ENCODE data around the gene VTI1A. TPM values are rescaled to one million over a fixed set of nuclear protein-coding genes. Genes with fewer than 3 reads are reported as not detected.

Gene VTI1A
- total RNA-seq, 1 experiment from 2014 or later: 18.1 TPM

GRCh38 chr10:112517451-112517862 lies 70.4 kb downstream of the VTI1A start:
- Histone ChIP-seq H4K20me1 (ENCODE audit: insufficient read depth) (no peaks in the 10 kb centered on the region), H3K9me2 (ENCODE audit: insufficient read depth) (no peaks in the 10 kb centered on the region), H2AFZ (no peak overlapping the region), H3K9me3 (ENCODE audit: insufficient read depth, low read depth) (no peaks in the 10 kb centered on the region), H3K36me3 (ENCODE audit: low read depth) (no peaks in the 10 kb centered on the region), H3K4me1 (replicated peaks; ENCODE audit: insufficient read depth) (peaks cover 30% of the 10 kb centered on the region), H3K4me3 (no peak overlapping the region), H3K4me2 (peak overlapping the region; percentile 40), H3K79me2 (ENCODE audit: low read depth) (no peaks in the 10 kb centered on the region), H3F3A (ENCODE audit: insufficient read depth, low read depth) (peaks cover 17% of the 10 kb centered on the region; the same call in 1 of the 2 replicates), H3K27me3 (ENCODE audit: insufficient read depth, low read depth) (no peaks in the 10 kb centered on the region), H3K27ac (0 out of 2 replicates have a peak overlapping the region, but pooled peaks have one; percentile 29)
- CTCF ChIA-PET: no interaction called here
- intact Hi-C loops (cut with micrococcal nuclease; ENCODE audit: unreplicated experiment): loop anchor here (2.0 kb wide), 1 partner anchor 779 kb away; no protein-coding TSS in a partner anchor
- TF ChIP-seq CTCF (conservative IDR thresholded peaks at IDR 0.05) (no peak), EZH2 (IDR thresholded peaks at IDR 0.05; ENCODE audit: low read depth) (no peak)
- DNase-seq: peak; percentile 19 to 85
- BruUV-seq (replicated peaks): no TSS peak
- POLR2A ChIA-PET (ENCODE audit: unreplicated experiment): interaction anchor here (0.6 to 0.7 kb wide), 4 partner anchors 16 to 1821 kb away, joined by 3 read pairs; no protein-coding TSS in a partner anchor

- Histone ChIP-seq H4K20me1 (ENCODE audit: insufficient read depth) (no peaks in the 10 kb centered on the region), H3K36me3 (ENCODE audit: low read depth) (no peaks in the 10 kb centered on the region), H3F3A (ENCODE audit: insufficient read depth, low read depth) (peaks cover 17% of the 10 kb centered on the region; the same call in 1 of the 2 replicates), H3K4me2 (peak overlapping the region; percentile 11; the same call in 1 of the 2 replicates), H3K9me3 (ENCODE audit: insufficient read depth, low read depth) (no peaks in the 10 kb centered on the region), H3K4me3 (no peak overlapping the region), H3K4me1 (replicated peaks; ENCODE audit: insufficient read depth) (peaks cover 31% of the 10 kb centered on the region), H3K79me2 (ENCODE audit: low read depth) (no peaks in the 10 kb centered on the region), H3K9me2 (ENCODE audit: insufficient read depth) (no peaks in the 10 kb centered on the region), H2AFZ (no peak overlapping the region), H3K27ac (peak overlapping the region; percentile 29), H3K27me3 (ENCODE audit: insufficient read depth, low read depth) (no peaks in the 10 kb centered on the region)
- TF ChIP-seq CTCF (conservative IDR thresholded peaks at IDR 0.05) (no peak), EZH2 (IDR thresholded peaks at IDR 0.05; ENCODE audit: low read depth) (no peak)
- DNase-seq: peak; percentile 17 to 83
- intact Hi-C loops (cut with micrococcal nuclease; ENCODE audit: unreplicated experiment): no loop called here
- no TSS peak for BruUV-seq (replicated peaks)
- POLR2A ChIA-PET (ENCODE audit: unreplicated experiment): no interaction called here
- CTCF ChIA-PET: interaction anchor here (0.6 kb wide), 1 partner anchor 71 kb away, joined by 4 read pairs; no protein-coding TSS in a partner anchor
Measured at GRCh38 chr10:112519133-112519761, 72.2 kb downstream of the VTI1A start.

GRCh38 chr10:112520914-112521313 lies 73.9 kb downstream of the VTI1A start:
- no peak for DNase-seq
- H3K27me3 ChIP-seq (ENCODE audit: insufficient read depth, low read depth): no peaks in the 10 kb centered on the region
- intact Hi-C loops (cut with micrococcal nuclease; ENCODE audit: unreplicated experiment): no loop called here
- H3K27ac ChIP-seq: no peak overlapping the region
- no peaks in the 10 kb centered on the region for H4K20me1 ChIP-seq (ENCODE audit: insufficient read depth)
- TF ChIP-seq EZH2 (IDR thresholded peaks at IDR 0.05; ENCODE audit: low read depth): no peak
- TF ChIP-seq CTCF (conservative IDR thresholded peaks at IDR 0.05): no peak
- no peaks in the 10 kb centered on the region for H3K9me2 ChIP-seq (ENCODE audit: insufficient read depth)
- no peak overlapping the region for H2AFZ ChIP-seq
- H3K4me1 ChIP-seq (replicated peaks; ENCODE audit: insufficient read depth): peaks cover 47% of the 10 kb centered on the region
- no peaks in the 10 kb centered on the region for H3K36me3 ChIP-seq (ENCODE audit: low read depth)
- H3F3A ChIP-seq (ENCODE audit: insufficient read depth, low read depth): peaks cover 24% of the 10 kb centered on the region; the same call in 1 of the 2 replicates
- H3K79me2 ChIP-seq (ENCODE audit: low read depth): no peaks in the 10 kb centered on the region
- POLR2A ChIA-PET (ENCODE audit: unreplicated experiment): no interaction called here
- no TSS peak for BruUV-seq (replicated peaks)
- H3K9me3 ChIP-seq (ENCODE audit: insufficient read depth, low read depth): no peaks in the 10 kb centered on the region
- CTCF ChIA-PET: no interaction called here
- H3K4me3 ChIP-seq: no peak overlapping the region
- no peak overlapping the region for H3K4me2 ChIP-seq
